GM21717 (cell line): Measurements from ENCODE around the gene B9D1.

Source experiments
- ATAC-seq: cut with Tn5 transposase; IDR thresholded peaks from one replicate; pipeline ENCODE4 v1.9.1; 2021; ENCODE audit warnings: mild to moderate bottlenecking, moderate library complexity; ENCODE audit not compliant: unreplicated experiment

The B9D1 gene

DNA sequence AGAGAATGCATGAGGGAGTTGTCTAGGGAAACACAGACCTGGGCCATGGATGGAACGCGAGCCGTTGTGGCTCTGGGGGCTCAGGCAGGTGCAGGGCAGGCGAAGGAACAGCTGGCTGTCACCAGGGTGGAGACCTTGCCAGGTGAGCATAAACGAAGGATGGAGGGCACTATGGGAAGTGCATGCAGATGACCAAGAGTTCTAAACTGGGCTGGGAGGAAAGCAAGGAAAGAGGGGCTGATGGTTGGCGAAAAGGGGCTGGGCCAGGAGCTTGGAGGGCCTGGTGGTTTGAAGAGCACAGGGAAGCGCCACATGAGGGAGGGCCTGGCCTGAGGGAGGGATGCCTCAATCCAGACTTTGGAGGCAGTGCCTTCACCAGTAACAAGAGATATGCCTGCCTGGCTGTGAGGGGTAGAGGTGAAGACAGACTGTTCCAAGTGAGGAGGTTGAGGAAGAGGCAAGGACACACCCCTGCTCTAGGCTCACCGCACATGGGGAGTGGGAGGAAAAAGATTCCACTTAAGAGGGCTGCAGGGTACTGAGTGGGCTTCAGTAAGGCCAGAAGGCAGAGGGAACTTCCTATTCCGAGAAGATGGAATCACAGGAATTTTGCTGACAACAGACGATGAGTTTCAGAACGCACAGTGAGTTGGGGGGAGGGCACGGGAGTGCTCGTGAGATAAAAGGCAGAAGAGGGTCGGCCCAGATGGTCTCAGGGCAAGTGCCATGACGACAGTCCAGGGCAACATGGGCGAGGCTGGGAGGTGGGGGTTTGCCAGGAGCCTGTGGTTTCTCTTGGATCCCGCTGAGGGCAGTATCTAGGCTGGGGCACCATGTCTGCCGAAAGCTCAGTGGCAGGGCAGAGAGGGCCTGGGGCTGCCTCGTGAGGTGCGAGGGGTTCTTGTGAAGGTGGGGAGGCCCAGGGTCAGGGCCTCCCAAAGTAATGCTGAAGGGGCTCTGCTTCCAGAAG, 20.6 kb downstream of the B9D1 start:
- ATAC-seq, result no peak

- no peak for ATAC-seq
Observed at GRCh38 chr17:19341211-19341631, 21.3 kb downstream of the B9D1 start.

GRCh38 chr17:19339341-19339815, 23.1 kb downstream of the B9D1 start:
- no peak for ATAC-seq

- ATAC-seq, result no peak
Observed at GRCh38 chr17:19338031-19338990, 24.2 kb downstream of the B9D1 start.

GRCh38 chr17:19337712-19338023, 24.9 kb downstream of the B9D1 start:
- ATAC-seq, result no peak

GRCh38 chr17:19336938-19337711, 25.4 kb downstream of the B9D1 start:
- ATAC-seq, result no peak

GRCh38 chr17:19335951-19336631, 26.4 kb downstream of the B9D1 start:
- ATAC-seq, result no peak

GRCh38 chr17:19334331-19334730, 28.2 kb downstream of the B9D1 start:
- ATAC-seq, result no peak

GRCh38 chr17:19333736-19334290, 28.7 kb downstream of the B9D1 start:
- ATAC-seq, result no peak

GRCh38 chr17:19333132-19333440, 29.4 kb downstream of the B9D1 start:
- no peak for ATAC-seq

- ATAC-seq, result no peak
Observed at GRCh38 chr17:19332371-19333131, 30.0 kb downstream of the B9D1 start.

GRCh38 chr17:19331543-19332245, 30.8 kb downstream of the B9D1 start:
- no peak for ATAC-seq

DNA sequence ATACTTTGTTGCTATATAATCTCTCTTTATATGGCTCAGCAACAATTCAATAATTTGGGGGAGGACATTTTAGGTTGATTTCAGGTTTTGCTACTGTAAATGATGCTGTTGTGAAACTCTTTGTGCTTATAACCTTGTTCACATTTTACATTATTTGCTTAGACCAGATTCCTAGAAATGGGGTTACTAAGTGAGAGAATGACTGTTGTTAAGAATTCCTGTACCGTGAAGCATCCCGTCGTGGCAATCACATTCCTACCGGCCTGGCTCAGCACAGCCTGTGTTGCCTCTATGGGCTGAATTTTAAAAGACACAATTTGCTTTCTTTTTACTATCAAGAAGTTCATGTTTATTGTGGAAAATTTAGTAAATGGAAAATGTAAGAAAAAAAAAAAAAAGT, 31.4 kb downstream of the B9D1 start:
- no peak for ATAC-seq

GRCh38 chr17:19330271-19330670, 32.3 kb downstream of the B9D1 start:
- ATAC-seq, result no peak

DNA sequence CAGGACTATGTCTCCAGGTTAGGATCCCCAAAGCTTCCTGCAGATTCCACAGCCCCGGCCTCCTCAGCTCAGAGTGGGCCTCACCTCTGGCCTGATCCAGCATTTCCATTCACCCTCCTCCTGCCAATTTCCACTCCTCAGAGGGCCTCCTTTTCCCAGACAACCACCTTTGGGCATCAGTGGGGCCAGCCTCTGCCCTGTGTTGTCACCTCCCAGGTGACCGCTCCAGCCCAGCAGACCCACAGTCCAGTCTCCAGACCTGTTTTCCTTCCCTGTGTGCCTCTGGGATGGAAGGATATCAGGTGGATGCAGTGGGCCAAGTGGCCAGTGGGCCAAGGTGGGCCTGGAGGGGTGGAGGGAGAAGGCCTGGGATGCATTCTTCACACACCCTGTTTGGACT, 32.7 kb downstream of the B9D1 start:
- ATAC-seq, result no peak

DNA sequence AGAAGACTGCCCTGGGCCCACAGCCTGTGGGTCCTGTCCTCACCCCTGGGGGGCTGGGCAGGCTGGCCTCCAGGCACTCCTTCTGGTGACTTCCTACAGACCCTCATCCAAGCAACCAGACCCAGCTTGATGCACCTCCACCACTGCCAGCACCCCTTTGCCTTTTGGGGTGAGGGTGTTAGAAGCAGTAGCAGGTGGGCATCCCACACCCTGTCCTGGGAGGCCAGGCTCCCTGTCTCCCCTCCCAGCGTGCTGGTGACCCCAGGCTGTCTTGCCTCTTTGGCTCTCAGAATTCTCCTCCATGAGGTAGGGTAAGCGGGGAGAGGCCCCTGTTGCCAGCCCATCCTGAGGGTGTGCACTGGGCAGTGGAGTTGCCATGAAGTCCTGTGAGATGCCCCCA, 33.4 kb downstream of the B9D1 start:
- no peak for ATAC-seq

DNA sequence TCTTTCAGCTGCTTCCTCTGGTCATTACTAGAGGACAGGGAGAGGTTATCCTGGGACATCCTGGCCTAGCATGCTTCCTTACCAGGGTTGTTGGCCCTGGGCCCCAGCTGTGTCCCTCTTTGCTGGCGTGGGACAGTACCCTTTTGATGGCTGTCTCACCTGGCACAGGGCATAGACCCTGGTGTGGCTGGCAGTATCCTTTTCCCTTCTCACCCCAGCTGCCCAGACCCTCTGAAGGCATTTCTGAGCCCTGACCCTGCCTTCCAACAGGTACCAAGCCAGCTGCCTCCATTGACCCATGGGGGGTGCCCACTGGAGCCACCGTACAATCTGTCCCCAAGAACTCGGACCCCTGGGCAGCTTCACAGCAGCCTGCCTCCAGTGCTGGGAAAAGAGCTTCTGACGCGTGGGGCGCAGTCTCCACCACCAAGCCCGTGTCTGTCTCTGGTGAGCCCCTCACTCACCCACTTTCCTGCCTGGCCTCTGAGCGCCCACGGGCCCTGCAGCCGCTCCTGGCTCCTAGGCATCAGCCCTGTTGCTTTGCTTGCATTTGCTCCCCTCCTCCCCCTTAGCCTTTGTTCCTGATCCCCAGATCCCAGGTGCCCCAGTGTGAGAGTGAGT, 34.0 kb downstream of the B9D1 start:
- no peak for ATAC-seq

DNA sequence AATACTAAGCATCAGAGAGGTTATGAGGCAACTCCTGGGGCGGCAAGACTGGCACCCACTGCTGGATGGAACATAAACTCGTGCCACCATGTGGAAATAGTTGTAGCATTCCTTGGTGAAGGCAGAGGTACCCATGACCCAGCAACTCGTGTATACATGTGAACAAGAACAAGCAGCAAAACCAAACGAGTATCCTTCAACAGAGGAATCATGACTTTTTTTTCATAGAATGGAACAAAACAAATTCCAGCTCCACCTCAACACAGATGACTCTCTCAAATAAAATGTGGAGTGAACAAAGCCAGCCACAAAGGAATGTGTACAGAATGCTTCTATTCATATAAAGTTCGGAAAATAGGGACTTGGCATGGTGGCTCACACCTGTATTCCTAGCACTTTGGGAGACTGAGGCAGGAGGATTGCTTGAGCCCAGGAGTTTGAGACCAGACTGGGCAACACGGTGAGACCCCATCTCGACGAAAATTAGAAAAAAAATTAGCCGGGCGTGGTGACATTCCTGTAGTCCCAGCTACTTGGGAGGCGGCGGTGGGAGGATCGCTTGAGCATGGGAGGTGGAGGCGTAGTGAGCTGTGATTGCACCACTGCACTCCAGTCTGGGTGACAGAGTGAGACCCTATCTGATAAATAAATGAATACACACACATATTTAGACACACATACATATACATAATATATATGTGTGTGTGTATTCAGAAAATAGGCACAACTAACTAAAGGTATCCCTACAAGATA, 35.3 kb downstream of the B9D1 start:
- ATAC-seq, result no peak
